ENCODE results near the gene CD24.
"Not testable (repeated sequence)": the region's sequence is repeated elsewhere in the genome, so short reads cannot be mapped to it uniquely, and the experiment has no call there.

CD24 gene, protein sequence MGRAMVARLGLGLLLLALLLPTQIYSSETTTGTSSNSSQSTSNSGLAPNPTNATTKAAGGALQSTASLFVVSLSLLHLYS

DNA sequence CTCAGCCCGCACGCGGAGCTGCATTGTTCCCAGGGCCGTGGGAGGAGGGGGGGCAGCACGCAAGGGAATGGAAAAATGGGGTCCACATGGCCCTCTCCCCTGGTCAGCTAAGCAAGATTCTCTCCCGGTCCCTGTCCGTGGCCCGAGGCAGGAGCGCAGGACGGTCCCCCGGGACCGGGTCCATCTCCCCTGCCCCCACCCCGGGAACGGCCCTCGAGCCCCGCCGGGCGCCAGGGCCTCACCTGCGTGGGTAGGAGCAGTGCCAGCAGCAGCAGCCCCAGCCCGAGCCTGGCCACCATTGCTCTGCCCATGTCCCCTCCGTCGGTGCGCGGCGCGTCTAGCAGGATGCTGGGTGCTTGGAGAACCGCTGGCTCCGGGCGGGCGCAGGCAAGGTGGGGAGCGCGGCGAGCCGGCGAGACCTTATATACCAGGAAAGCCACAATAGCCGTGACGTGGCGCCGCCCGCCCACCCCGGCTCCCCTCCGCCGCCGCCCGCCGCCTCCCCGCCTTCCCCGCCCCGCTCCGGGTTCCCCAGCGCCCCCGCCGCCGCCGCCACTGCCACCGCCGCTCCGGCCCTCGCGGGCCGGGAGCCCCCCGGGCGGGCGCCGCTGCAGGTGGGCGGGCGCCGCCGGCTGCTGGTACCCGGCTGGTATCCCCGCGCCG is at the start of gene CD24:
Gene CD24 (minus strand): TSS at position 394 of the 663 bp plus-strand sequence. CDS start 83 bp downstream, at position 311.
- no peak for DNase-seq (ENCODE audit: low read depth)
- H3K4me3 ChIP-seq (ENCODE audit: low read depth, low read length), result peak within 1 kb of the TSS; percentile 44
- TF ChIP-seq, protein P1, sequence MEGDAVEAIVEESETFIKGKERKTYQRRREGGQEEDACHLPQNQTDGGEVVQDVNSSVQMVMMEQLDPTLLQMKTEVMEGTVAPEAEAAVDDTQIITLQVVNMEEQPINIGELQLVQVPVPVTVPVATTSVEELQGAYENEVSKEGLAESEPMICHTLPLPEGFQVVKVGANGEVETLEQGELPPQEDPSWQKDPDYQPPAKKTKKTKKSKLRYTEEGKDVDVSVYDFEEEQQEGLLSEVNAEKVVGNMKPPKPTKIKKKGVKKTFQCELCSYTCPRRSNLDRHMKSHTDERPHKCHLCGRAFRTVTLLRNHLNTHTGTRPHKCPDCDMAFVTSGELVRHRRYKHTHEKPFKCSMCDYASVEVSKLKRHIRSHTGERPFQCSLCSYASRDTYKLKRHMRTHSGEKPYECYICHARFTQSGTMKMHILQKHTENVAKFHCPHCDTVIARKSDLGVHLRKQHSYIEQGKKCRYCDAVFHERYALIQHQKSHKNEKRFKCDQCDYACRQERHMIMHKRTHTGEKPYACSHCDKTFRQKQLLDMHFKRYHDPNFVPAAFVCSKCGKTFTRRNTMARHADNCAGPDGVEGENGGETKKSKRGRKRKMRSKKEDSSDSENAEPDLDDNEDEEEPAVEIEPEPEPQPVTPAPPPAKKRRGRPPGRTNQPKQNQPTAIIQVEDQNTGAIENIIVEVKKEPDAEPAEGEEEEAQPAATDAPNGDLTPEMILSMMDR (IDR thresholded peaks at IDR 0.05; ENCODE audit: low read depth, low read length, missing control alignments), result no peak

DNA sequence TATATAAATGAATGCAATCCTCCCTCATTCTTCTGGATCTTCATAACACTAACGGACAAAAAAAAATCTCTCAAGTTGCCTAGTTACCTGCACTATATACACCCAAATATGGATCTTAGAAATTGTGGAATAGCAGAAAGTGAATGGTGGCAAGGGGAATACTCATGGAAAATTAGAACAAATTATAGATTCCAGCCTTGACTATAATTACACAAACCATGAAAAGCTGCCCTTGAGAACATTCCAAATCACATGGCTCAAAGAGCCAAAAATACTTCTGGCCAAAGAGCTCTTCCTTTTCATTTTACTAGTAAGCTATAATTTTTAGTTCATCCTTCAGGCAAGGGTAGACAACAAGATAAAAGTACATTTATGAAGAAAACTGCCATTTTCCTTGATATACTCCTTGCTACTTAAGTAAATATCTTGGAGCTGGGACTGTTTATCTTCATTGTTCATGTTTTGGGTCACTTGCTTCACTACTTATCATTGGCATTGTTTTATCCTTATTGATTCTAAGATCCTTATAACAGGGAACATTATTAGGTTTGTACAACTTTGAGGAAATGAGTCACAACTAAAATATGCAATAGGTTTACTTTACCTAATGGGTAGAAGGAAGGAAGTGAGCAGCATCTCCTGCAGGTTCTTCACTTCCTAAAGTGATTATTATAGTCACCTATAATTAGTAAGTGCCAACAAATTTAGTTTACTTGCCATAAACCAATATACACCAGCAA is 47.1 kb upstream of the CD24 start:
- no peak for DNase-seq (ENCODE audit: low read depth)
- TF ChIP-seq, protein P1 (IDR thresholded peaks at IDR 0.05; ENCODE audit: low read depth, low read length, missing control alignments), result no peak
- H3K4me3 ChIP-seq (ENCODE audit: low read depth, low read length), result no peak overlapping the region

DNA sequence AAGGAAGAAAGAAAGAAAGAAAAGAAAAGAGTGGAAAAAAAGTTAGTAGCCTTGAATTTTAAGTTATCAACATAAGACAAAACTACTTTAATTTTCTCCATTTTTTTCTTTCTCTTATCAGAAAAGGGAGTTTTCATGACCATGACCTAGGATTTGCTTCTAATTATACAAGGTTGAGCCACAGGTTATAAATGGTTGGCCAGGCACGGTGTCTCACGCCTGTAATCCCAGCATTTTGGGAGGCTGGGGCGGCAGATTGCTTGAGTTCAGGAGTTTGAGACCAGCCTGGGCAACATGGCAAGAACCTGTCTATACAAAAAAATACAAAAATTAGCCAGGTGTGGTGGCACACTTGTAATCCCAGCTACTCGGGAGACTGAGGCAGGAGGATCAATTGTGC is 45.7 kb upstream of the CD24 start:
- TF ChIP-seq, protein P1 (IDR thresholded peaks at IDR 0.05; ENCODE audit: low read depth, low read length, missing control alignments), result no peak
- no peak overlapping the region for H3K4me3 ChIP-seq (ENCODE audit: low read depth, low read length)
- no peak for DNase-seq (ENCODE audit: low read depth)

DNA sequence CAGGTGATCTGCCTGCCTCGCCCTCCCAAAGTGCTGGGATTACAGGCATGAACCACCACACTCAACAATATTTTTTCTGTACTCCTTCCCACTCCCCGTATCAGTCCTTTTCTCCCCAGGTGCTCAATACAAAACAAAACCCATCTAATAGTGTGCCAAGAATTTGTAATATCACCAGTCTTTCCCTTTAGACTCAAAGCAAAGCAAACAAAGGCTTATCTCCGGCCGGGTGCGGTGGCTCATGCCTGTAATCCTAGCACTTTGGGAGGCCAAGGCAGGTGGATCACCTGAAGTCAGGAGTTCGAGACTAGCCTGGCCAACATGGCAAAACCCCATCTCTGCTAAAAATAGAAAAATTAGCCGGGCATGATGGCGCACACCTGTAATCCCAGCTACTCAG is 45.1 kb upstream of the CD24 start:
- H3K4me3 ChIP-seq (ENCODE audit: low read depth, low read length); DNase-seq (ENCODE audit: low read depth): not testable (repeated sequence)

DNA sequence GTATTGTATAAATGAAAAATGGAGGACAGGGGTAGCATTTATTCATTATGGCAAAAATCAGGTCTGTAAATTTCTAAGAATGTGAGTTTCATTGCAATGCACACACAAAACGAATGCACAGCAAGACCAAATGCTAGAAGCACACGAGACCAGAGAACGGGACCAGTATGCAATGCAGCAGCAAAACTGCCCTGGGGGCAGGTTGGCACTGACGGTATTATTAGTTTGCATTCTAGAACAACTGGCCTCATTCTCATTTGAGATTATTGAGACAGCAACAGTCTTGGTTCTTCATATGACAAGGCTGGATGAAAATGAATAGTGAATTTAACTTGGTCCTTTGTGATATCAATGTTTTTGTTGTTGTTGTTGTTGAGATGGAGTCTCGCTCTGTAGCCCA is 44.5 kb upstream of the CD24 start:
- no peak overlapping the region for H3K4me3 ChIP-seq (ENCODE audit: low read depth, low read length)
- TF ChIP-seq, protein P1 (IDR thresholded peaks at IDR 0.05; ENCODE audit: low read depth, low read length, missing control alignments), result no peak
- DNase-seq (ENCODE audit: low read depth), result no peak

DNA sequence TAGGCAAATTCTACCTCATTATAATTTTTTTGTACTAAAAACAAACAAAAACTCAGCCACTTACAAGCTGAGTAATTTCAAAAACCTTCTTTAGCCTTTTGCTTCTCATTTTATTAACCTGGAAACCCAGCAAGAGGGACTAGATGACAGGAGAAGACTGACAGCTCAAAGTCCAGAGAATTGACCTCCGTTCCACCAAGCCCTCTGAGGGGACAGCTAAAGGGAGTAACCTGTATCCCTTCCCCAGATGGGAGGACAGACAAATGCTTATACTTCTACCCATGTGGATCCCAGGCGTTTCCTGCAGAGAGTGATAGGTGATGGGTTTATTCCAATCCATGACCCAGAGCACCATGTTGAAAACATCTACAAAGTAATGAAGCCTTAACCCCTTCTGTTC is 35.0 kb upstream of the CD24 start:
- TF ChIP-seq, protein P1 (IDR thresholded peaks at IDR 0.05; ENCODE audit: low read depth, low read length, missing control alignments), result no peak
- no peak overlapping the region for H3K4me3 ChIP-seq (ENCODE audit: low read depth, low read length)
- DNase-seq (ENCODE audit: low read depth), result no peak

DNA sequence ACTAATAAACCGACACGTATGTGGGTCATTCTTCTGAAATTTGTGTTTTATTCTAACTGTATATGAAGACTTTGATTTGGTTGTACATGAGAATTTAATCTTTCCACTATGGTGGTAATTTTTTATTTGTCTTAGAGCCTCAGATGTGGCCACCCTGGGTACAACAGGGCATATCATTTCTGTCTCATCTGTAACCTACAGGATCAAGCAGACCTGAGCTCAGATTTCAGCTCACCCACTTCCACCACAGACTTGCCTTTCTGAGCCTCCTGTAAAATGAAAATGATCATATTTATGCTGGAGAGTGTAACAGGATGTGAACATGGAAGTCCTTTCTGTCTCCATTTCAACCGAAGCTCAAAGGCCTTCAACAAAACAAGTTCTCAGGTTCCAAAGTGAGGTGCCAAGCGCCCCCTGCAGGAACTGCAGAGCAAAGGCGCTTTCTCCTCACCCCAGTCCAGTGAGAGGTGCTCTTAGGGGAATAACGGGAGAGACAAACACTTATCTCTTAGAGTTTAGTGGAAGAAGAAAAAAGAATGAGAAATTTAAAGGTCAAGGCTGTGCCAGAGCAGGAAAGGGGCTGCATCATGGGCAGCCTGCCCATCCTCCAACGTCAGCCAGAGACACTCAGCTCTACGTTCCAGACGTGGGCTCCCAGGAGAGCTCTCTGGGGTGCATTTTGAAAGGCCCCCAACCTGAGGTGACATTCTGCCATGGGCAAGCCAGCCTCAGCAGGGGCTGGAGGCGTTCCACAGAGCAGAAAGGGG is 23.0 kb upstream of the CD24 start:
- H3K4me3 ChIP-seq (ENCODE audit: low read depth, low read length), result no peak overlapping the region
- peak; percentile 36 for DNase-seq (ENCODE audit: low read depth)
- TF ChIP-seq, protein P1 (IDR thresholded peaks at IDR 0.05; ENCODE audit: low read depth, low read length, missing control alignments), result peak; percentile 92
